Measurements from ENCODE around the gene AATK. TPM values are rescaled to one million over a fixed set of nuclear protein-coding genes. Genes with fewer than 3 reads are reported as not detected.

AATK gene
- polyA plus RNA-seq, 1 of the 3 experiments (the other 2 are of a cell fraction) = 0.51 TPM

DNA sequence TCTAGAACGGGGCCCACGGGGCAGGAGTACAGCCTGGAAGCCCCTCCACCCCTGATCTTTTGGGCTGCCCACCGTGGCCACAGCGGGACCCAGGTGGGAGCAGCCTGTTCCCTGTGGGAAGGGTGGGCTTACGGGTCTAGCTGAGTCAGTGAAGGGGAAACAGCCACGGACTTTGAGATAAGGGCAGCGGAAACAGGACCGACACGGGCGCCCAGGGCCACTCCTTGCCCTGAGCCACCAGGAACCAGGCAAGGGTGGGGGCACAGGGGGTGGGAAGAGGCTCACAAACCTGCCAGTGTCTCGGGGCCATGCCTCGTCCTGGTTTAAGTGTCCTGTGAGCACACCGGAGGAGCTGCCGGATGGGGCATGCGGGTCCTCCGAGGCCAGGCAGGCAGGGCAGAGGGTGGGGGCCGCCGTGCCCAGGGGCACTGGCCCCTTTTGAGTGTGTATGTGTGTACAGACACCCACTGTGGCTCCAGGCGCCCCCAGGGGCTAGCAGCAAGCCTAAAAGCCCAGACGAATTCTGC is 48.3 kb downstream of the AATK start:
- Histone ChIP-seq H3K4me3 (ENCODE audit: low read depth in 2 of 2, low read length in 1 of 2) (no peak overlapping the region), H3K27ac (ENCODE audit: low read depth in 2 of 2, low read length in 1 of 2) (no peak overlapping the region), H3K9me2 (no peaks in the 10 kb centered on the region), H3K36me3 (replicated peaks in 1 of 2; ENCODE audit: control insufficient read depth in 1 of 2, insufficient read depth in 2 of 2, low read length in 1 of 2) (no peaks in the 10 kb centered on the region), H3F3A (replicated peaks; ENCODE audit: insufficient read depth) (no peaks in the 10 kb centered on the region), H3K9me3 (no peaks in the 10 kb centered on the region), H3K79me2 (ENCODE audit: insufficient read depth) (no peaks in the 10 kb centered on the region), H4K20me1 (ENCODE audit: insufficient read depth) (no peaks in the 10 kb centered on the region), H3K9ac (no peak overlapping the region), H3K4me1 (ENCODE audit: control insufficient read depth in 1 of 2, insufficient read depth in 2 of 2, low read depth in 1 of 2, low read length in 1 of 2) (peaks cover 0 to 44% of the 10 kb centered on the region in 2 experiments; a peak in 1 of 4 replicates), H3K4me2 (no peak overlapping the region), H3K27me3 (ENCODE audit: insufficient read depth) (no peaks in the 10 kb centered on the region), H2AFZ (ENCODE audit: low read depth) (no peak overlapping the region)
- TF ChIP-seq FOXJ3 (CRISPR knock-in tag; IDR thresholded peaks at IDR 0.05) (no peak), RCOR1 (IDR thresholded peaks at IDR 0.05; ENCODE audit: low read length) (no peak), CHD2 (IDR thresholded peaks at IDR 0.05; ENCODE audit: low read length, partially characterized antibody) (no peak), TEAD4 (IDR thresholded peaks at IDR 0.05; ENCODE audit: borderline replicate concordance, insufficient read depth) (no peak), NRF1 (IDR thresholded peaks at IDR 0.05; ENCODE audit: low read depth, low read length) (no peak), RFX5 (IDR thresholded peaks at IDR 0.05; ENCODE audit: low read length) (no peak), TCF12 (IDR thresholded peaks at IDR 0.05) (no peak), GATA2 (CRISPR knock-in tag; IDR thresholded peaks at IDR 0.05) (no peak), GABPA (IDR thresholded peaks at IDR 0.05; ENCODE audit: low read depth) (no peak), YY1 (IDR thresholded peaks at IDR 0.05; ENCODE audit: low read depth) (no peak), ELF1 (IDR thresholded peaks at IDR 0.05) (no peak), JUND (IDR thresholded peaks at IDR 0.05) (no peak), SMC3 (IDR thresholded peaks at IDR 0.05; ENCODE audit: low read depth, low read length) (no peak), FOSL2 (IDR thresholded peaks at IDR 0.05; ENCODE audit: borderline replicate concordance, low read depth) (no peak)
- TF ChIP-seq, protein P1, sequence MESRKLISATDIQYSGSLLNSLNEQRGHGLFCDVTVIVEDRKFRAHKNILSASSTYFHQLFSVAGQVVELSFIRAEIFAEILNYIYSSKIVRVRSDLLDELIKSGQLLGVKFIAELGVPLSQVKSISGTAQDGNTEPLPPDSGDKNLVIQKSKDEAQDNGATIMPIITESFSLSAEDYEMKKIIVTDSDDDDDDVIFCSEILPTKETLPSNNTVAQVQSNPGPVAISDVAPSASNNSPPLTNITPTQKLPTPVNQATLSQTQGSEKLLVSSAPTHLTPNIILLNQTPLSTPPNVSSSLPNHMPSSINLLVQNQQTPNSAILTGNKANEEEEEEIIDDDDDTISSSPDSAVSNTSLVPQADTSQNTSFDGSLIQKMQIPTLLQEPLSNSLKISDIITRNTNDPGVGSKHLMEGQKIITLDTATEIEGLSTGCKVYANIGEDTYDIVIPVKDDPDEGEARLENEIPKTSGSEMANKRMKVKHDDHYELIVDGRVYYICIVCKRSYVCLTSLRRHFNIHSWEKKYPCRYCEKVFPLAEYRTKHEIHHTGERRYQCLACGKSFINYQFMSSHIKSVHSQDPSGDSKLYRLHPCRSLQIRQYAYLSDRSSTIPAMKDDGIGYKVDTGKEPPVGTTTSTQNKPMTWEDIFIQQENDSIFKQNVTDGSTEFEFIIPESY (IDR thresholded peaks at IDR 0.05; ENCODE audit: borderline replicate concordance, low read depth) = no peak
- TF ChIP-seq, protein P2, sequence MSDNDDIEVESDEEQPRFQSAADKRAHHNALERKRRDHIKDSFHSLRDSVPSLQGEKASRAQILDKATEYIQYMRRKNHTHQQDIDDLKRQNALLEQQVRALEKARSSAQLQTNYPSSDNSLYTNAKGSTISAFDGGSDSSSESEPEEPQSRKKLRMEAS (IDR thresholded peaks at IDR 0.05; ENCODE audit: low read depth) = no peak
- TF ChIP-seq, protein P3, sequence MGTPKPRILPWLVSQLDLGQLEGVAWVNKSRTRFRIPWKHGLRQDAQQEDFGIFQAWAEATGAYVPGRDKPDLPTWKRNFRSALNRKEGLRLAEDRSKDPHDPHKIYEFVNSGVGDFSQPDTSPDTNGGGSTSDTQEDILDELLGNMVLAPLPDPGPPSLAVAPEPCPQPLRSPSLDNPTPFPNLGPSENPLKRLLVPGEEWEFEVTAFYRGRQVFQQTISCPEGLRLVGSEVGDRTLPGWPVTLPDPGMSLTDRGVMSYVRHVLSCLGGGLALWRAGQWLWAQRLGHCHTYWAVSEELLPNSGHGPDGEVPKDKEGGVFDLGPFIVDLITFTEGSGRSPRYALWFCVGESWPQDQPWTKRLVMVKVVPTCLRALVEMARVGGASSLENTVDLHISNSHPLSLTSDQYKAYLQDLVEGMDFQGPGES (IDR thresholded peaks at IDR 0.05; ENCODE audit: low read depth, low read length) = no peak
- TF ChIP-seq, protein P4, sequence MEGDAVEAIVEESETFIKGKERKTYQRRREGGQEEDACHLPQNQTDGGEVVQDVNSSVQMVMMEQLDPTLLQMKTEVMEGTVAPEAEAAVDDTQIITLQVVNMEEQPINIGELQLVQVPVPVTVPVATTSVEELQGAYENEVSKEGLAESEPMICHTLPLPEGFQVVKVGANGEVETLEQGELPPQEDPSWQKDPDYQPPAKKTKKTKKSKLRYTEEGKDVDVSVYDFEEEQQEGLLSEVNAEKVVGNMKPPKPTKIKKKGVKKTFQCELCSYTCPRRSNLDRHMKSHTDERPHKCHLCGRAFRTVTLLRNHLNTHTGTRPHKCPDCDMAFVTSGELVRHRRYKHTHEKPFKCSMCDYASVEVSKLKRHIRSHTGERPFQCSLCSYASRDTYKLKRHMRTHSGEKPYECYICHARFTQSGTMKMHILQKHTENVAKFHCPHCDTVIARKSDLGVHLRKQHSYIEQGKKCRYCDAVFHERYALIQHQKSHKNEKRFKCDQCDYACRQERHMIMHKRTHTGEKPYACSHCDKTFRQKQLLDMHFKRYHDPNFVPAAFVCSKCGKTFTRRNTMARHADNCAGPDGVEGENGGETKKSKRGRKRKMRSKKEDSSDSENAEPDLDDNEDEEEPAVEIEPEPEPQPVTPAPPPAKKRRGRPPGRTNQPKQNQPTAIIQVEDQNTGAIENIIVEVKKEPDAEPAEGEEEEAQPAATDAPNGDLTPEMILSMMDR (IDR thresholded peaks at IDR 0.05) = no peak
- TF ChIP-seq, protein P5, sequence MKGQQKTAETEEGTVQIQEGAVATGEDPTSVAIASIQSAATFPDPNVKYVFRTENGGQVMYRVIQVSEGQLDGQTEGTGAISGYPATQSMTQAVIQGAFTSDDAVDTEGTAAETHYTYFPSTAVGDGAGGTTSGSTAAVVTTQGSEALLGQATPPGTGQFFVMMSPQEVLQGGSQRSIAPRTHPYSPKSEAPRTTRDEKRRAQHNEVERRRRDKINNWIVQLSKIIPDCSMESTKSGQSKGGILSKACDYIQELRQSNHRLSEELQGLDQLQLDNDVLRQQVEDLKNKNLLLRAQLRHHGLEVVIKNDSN (IDR thresholded peaks at IDR 0.05; ENCODE audit: borderline replicate concordance, low read depth) = no peak
- WGBS (ENCODE audit: low lambda C conversion rate) = 73% methylated on average over 14 of the region's 20 CpGs
- ChIA-PET CTCF (interaction anchor here (0.6 to 13.0 kb wide), 7 partner anchors 14 to 129 kb away, joined by 3 to 177 read pairs (median 6); no protein-coding TSS in a partner anchor), POLR2A (no interaction called here)
- DNase-seq = no peak
